VCaP (cell line): ENCODE results near the gene TMEM266.

Source experiments
- H3K27ac ChIP-seq: fragments of 450-650 bp; 2 replicates; pipeline ENCODE4 v1.5.1; 2017
- TF ChIP-seq, protein P1 (sequence below): fragments of 450-650 bp; conservative IDR thresholded peaks from 2 replicates; pipeline ENCODE4 v1.5.1; 2017; ENCODE audit warnings: mild to moderate bottlenecking, moderate library complexity

TMEM266 gene

DNA sequence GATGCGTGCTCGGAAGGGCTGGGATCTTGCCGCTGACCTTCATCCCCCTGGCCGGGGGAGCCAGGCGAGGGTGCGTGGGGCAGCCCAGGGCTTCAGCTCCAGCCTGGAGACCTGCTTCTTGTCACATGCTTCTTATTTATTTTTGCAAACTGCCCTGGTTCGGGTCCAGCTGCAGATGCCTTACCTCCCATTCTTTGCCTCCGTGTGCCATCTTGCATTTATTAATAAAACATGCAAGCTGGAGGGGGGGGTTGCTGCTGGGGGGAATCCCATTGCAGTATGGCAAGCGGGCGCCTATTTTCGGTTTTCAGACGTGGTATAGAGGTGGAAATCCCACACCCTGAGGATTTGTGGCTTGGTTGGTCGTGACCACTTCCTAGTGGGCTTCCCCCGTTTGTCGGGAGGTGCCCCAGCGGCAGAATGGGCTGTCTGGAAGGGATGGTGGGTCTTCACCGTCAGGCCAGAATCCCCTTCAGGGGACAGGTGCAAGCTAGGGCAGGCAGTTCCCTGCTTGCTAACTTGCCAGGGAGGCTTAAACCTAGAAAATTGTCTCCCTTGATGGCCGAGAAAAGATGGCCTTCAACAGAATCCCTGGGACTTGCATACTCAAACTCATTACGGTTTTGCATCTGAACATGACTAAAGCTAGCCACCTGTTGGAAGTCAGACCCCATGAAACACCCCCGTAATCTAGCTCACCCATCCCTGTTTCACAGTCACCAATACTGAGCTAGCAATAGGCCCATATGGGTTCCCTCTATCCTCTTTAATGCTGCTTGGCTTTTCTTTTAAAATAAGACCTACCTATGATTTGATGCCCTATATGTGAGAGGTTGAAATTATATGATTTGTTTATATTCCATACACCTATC lies 569 bp downstream of the TMEM266 start:
- H3K27ac ChIP-seq, result peak overlapping the region; percentile 63; the same call in 1 of the 2 replicates
- TF ChIP-seq, protein P1, sequence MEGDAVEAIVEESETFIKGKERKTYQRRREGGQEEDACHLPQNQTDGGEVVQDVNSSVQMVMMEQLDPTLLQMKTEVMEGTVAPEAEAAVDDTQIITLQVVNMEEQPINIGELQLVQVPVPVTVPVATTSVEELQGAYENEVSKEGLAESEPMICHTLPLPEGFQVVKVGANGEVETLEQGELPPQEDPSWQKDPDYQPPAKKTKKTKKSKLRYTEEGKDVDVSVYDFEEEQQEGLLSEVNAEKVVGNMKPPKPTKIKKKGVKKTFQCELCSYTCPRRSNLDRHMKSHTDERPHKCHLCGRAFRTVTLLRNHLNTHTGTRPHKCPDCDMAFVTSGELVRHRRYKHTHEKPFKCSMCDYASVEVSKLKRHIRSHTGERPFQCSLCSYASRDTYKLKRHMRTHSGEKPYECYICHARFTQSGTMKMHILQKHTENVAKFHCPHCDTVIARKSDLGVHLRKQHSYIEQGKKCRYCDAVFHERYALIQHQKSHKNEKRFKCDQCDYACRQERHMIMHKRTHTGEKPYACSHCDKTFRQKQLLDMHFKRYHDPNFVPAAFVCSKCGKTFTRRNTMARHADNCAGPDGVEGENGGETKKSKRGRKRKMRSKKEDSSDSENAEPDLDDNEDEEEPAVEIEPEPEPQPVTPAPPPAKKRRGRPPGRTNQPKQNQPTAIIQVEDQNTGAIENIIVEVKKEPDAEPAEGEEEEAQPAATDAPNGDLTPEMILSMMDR, result no peak

DNA sequence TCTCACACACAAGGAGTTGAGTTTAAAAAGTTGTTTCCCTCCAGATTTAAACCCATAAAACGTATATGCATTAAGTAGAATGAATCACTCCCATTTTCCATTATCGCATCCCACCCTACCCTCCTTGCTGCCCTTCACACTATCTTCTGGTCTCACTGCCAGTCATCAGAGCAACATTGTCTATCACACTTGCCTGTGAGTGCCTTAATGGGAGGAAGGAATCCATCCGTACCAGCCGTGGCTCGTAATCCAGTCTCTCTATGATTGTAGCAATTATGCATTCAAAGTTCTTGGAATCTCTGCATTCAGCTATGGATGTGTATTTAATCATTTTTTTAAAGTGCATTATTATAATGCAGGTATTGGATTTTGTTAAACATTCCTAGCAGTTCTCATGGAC lies 1.9 kb downstream of the TMEM266 start:
- H3K27ac ChIP-seq, result no peak overlapping the region
- TF ChIP-seq, protein P1, result no peak

DNA sequence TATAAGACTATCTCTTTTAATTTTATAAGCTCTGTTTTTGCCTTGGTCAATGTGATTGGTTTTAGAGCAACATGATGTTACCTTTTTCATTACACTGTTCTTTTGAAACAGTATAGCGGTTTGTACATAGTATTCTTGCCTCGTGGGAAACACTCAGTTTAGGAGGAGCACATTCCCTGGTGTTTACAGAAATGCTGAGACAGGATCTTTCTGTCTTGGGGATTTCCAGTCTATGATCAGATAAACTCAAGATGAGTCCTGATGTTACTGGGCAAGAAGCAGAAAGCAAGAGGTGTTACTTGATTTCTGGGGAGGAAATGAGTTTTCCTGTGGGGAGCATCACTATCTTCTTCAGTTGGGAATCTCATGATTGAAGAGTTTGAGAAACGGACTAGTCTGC lies 2.5 kb downstream of the TMEM266 start:
- H3K27ac ChIP-seq, result peak overlapping the region; percentile 5; the same call in 1 of the 2 replicates
- TF ChIP-seq, protein P1, result no peak

DNA sequence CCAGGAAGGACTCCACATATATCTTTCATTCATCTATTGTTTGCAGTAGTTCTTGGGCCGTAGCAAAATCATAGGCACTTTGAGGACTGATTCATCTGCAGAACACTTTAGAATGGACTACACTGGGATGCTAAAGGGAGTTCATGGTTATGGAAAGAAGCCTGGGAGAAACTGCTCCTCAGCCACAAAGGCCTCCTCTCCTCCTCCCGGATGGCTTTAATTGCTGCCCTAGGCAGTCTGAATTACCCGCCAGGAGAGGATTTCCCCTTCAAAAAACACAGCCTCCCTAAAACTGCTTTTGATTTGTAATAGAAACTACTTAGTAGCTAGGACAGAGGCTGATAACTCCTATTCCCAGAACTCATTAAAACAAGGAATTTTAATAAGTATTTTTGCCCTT lies 4.6 kb downstream of the TMEM266 start:
- no peak overlapping the region for H3K27ac ChIP-seq
- TF ChIP-seq, protein P1, result no peak

DNA sequence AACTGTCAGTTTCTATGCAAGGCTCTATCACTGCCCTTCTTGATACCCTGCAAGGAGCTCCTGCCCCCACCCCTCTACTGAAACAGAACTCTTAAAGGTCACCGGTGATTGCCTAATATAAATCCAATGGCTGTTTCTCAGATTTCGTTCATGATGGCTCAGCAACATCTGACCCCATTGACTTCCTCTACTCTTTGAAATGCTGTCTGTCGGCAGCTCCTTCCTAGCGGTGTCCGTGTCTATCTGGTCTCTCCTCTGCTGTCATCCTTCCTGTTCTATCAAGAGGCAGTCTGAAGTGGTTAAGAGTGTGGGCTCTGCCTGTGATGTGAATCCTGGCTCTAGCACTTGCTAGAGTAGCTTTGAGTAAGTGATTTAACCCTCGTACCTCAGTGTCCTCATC lies 5.5 kb downstream of the TMEM266 start:
- TF ChIP-seq, protein P1, result no peak
- no peak overlapping the region for H3K27ac ChIP-seq

DNA sequence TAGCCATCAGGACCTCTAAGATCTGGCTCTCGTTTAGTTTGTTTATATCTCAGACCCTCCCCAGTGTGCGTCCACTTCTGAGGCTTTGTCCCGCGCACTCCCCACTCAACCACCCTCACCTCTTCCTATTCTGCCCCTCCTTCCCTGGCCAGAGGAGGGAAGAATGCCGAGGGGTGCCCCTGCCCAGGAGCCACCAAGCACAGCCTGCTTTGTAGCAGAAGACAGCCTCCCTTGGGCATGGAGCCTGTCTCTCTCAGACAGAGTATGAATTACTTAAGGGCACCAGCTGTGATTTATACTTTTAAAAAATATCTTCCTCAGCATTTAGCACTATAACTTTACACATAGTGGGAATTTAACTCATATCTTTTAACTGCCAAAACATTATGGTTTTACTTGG lies 6.0 kb downstream of the TMEM266 start:
- H3K27ac ChIP-seq, result no peak overlapping the region
- TF ChIP-seq, protein P1, result no peak

DNA sequence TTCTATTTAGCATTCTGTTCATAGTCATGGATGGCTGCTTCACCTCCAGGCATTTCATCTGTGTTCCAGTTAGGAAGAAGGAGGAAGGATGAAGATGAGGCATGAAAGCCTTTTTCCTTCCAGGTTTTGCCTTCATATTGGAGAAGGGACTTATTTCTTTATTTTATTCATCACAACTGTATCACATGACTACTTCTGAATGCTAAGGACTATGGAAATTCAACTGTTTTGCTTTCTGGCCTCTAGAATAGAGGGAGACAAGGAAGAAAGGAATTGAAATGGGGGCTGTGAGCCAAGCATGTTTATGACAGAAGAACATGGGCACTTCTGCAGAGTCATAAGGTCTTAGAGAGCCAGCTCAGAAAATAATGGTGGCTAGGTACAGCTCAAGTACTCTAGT lies 10.4 kb downstream of the TMEM266 start:
- TF ChIP-seq, protein P1, result no peak

More for the DNA sequence above, 10.4 kb downstream of the TMEM266 start:
- H3K27ac ChIP-seq, result no peak overlapping the region
